ENCODE data around the gene LAMTOR3.

- TF ChIP-seq POLR2A (IDR thresholded peaks at IDR 0.05; ENCODE audit: low read length) (no peak), GATA1 (IDR thresholded peaks at IDR 0.05; ENCODE audit: low read depth, low read length) (no peak)
Observed at GRCh38 chr4:99868126-99868596, 26.1 kb downstream of the LAMTOR3 start.

Measured in erythroblast (primary cell).